CD4-positive, alpha-beta T cell treated with Interleukin-4 for 1 hour (primary cell): ENCODE results near the gene C19orf38.
"Not testable (repeated sequence)": the region's sequence is repeated elsewhere in the genome, so short reads cannot be mapped to it uniquely, and the experiment has no call there.

ENCODE experiments used
- DNase-seq, 2 donors: peaks; one replicate each; pipeline ENCODE4 v3.0.0-alpha.2; 2020 to 2022

The C19orf38 gene

DNA sequence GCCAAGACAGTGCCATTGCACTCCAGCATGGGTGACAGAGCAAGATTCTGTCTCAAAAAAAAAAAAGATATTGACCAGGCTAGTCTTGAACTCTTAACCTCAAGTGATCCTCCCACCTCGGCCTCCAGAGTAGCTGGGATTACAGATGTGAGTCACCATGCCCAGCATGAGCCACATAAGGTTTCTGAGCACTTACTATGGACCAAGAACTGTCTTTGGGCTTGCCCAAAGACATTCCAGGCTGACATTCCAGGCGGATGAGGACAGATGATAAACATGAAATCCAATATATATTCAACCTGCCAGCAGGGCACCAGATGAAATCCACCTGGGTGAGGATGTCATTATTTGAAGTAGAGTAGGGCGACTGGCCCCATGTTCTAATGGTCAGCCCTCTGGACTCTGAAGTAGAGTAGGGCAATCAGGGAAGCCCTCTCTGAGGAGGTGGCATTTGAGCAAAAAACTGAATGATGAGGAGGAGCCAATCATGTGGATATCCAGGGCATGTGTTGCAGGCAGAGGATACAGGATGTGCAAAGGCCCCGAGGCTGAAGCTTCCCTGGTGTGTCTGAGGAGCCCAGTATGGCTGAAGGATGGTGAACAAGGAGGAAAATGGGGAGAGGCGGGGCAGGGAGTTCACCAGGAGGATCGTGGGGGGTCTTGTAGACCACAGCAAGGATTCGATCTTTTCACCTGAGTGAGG is 4.0 kb downstream of the C19orf38 start:
- DNase-seq, result no peak

DNA sequence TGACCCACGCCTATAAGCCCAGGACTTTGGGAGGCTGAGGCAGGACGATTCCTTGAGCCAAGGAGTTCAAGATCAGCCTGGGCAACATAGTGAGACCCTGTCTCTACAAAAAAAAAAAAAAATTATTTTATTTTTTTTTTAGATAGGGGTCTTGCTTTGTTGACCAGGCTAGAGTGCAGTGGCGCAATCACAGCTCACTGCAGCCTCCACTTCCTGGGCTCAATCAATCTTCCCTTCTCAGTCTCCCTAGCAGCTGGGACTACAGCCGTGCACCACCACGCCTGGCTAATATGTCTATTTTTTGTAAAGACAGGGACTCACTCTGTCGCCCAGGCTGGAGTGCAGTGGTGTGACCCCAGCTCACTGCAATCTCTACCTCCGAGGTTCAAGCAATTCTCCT is 4.7 kb downstream of the C19orf38 start:
- no peak for DNase-seq

DNA sequence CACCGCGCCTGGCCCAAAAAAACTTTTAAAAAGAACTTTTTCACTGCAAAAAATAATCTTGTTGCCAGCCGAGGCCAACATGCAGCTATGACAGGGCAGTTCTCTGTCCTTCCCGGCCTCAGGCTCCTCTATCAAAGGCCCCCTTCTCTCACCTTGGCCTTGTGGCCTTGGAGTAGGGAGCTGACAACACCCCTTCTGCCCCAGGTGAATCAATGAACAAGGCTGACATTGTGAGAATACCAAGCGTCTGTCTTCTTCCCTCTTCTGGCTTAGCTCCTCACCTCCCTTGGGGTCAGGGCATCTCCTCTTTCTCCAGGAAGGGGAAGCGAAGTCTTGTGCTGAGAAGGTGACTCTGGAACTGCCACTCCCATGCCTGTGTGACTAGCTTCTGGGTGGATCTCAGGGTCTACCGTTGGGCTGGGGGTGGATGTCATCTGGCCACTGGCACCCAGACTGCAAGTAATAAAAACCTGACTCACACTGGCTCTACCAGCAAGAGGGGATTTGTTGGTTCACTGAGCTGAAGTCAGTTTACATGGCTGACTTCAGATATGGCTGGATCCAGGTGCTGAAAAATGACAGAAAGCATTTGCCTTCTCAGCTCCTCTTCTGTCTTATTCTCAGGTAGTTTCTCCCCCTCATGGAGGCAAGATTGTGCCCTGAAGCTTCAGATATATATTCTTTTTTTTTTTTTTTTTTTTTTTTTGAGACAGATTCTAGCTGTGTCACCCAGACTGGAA is 6.3 kb downstream of the C19orf38 start:
- no peak for DNase-seq

DNA sequence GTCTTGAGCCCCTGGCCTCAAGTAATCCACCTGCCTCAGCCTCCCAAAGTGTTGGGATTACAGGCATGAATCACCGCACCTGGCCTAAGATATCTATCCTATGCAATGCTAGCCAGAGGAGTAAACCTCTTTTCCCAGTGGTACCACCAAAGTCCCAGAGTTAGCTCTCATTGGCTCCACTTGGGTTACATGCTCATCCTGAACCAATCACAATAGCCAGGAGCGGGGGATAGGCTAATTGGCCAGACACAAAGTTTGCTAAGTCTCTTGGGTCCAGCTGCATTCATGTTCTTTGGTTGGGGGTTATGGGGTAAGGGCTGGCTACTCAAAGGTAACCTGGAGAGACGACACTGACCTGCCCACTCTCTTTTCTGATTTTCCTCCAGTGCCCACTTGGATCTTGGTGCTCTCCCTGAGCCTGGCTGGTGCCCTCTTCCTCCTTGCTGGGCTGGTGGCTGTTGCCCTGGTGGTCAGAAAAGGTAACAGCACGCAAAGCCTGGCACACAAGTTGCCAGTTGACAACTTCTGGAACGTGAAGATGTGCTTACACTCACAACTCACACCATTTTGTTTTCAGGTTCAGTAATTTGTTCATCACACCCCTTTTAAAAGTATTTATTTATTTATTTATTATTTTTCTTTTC is 7.8 kb downstream of the C19orf38 start:
- DNase-seq, result peak; percentile 28 to 38

DNA sequence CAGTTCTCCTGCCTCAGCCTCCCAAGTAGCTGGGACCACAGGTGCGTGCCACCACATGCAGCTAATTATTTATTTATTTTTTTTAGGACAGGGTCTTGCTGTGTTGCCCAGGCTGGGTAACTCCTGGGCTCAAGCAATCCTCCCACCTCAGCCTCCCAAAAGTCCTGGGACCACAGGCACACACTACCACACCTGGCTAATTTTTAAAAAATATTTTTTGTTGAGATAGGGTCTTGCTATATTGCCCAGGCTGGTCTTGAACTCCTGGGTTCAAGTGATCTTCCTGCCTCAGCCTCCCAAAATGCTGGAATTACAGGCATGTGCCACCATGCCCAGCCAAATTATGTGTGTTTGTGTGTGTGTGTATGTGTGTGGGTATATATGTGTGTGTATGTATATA is 8.7 kb downstream of the C19orf38 start:
- DNase-seq, result not testable (repeated sequence)

DNA sequence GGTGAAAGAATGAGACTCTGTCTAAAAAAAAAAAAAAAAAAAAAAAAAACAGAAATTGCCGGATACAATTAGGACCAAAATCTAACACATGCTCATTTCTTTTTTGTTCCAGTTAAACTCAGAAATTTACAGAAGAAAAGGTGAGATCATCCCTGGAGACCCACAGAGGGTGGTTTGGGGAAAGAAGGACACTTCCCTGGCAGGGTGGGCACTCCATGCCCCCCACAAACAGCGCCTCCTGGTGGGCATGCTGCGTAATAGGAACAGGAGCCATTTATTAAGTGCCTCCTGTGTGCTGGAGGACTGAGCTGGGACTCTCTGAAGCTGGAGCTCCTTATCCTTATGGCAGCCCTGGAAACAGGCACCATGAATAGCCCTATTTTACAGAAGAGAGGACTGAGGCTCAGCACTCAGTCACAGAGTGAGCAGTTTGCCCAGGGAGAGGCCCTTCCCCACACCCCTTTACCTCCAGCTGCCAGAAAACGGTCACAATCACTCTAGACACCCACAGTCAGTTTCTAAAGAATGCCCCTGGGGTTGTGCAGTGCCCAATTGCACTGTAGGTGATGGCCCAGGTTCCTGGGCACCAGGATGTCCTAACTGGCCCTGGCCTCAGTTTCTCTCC is 10.1 kb downstream of the C19orf38 start:
- DNase-seq, result peak in 1 of 2 donors; percentile 33

DNA sequence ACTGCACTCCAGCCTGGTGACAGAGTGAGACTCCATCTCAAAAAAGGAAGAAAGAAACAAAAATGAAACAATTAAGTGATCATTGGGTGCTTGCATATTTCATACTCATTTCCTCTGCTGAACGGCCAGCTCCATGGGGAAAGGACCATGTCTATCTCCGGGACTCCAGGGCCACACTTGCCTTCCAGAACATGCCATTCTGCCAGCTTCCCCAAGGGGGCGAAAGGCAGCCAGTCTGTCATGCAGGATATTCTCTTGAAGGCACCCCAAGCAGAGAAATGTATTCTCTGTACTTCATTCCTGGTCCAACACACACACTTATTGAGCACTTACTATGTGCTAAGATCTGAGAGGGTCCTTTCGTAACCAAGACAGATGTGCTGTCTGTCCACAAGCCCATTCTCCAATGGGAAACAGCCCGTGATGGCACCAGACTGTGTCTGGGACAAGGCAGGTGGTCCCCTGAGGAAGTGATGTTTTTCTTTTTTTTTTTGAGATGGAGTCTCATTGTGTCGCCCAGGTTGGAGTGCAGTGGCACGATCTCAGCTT is 13.0 kb downstream of the C19orf38 start:
- peak; percentile 41 to 51 for DNase-seq

DNA sequence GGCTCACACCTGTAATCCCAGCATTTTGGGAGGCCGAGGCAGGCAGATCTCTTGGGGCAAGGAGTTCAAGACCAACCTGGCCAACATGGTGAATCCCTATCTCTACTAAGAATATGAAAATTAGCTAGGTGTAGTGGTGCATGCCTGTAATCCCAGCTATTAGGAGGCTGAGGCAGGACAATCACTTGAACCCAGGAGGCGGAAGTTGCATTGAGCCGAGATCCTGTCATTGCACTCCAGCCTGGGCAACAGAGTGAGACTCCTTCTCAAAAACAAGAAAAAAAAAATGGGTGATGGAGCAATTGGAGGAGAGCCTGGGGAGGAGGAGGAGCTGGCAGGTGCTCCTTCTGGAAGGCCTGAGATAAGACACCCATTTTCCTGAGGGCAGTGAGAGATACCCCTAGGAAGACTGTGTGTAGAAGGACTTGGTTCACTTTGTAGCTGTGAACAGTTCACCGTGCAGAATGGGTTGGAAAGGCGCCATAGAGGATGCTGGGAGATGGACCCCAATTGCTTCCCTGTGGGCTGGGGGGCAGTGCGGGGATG is 14.4 kb downstream of the C19orf38 start:
- DNase-seq, result no peak

DNA sequence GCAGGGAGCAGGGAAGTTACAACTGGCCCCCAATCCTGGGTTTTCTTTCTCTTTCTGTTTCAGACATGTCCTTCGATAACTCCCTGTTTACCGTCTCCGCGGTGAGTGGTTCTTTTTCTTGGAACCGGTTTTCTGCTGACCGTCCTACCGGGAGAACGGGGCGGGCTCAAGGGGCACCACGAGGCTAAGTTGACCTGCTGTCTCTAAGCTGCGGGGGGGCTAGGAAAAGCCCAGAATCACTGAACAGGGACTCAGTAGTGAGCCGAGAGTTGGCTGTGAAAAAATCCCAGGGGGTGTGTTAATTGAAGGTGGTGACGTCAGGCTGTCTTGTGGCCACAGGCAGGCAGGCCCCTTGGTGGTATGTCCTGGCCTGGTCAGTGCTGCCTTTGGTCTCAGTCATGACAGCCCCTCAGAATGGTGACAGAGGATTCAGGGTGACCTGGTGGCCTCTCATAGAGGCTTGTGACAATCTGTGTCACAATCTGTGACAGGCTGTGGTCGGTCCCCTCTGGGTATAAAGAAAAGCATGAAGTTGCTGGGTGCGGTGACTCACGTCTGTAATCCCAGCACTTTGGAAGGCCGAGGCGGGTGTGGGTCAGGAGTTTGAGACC is 15.0 kb downstream of the C19orf38 start:
- no peak for DNase-seq

DNA sequence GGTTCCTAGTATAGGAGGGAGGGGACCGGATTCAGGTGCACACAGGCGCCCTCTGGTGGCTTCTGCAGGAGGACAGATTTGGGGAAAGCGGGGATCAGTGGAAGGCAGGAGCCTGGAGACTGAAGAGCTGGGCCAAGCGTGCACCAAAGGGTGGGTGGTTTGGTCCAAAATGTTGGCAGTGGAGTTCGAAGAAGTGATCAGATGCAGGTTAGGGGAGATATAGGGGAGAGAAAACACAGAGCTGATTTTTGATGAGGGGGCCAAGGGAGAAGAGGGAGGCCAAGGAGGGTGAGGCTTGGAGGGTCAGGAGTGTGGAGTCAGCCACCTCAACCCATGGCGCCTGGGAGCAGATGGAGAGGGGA is 16.3 kb downstream of the C19orf38 start:
- DNase-seq, result peak; percentile 80 to 81

DNA sequence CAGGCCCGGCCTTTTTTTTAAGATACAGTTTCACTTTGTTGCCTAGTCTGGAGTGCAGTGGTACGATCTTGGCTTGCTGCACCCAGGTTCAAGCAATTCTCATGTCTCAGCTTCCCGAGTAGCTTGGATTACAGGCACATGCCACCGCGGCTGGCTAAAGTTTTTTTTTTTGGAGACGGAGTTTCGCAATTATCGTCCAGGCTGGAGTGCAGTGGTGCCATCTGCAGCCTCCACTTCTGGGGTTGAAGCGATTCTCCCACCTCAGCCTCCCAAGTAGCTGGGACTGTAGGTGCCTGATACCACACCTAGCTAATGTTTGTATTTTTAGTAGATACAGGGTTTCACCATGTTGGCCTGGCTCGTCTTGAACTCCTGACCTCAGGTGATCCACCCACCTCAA is 18.3 kb downstream of the C19orf38 start:
- no peak for DNase-seq

DNA sequence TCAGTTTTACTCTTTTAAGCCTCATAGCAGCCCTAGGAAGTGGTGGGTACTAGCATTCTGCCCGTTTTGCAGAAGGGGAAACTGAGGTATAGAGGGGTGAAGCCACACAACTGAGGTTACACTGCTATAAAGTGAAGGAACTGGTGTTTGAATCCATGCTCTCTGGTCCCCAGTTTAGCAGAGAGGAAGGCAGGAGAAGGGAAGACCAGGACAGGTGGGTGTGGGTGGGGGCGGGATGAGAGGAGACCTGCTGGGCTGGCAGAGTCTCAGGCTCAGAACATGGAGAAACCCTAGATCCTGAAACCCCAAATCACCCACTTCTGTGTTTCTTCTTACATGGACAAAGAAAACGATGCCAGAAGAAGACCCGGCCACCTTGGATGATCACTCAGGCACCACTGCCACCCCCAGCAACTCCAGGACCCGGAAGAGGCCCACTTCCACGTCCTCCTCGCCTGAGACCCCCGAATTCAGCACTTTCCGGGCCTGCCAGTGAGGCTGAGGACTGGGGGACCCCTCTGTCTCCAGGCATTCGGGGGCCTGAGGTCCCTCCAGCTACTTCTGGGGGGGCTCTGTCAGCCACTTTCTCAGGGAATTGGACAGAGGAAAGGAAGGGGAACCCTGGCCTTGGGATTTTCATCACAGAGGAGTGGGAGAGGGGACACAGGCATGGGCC is 20.8 kb downstream of the C19orf38 start:
- DNase-seq, result no peak

DNA sequence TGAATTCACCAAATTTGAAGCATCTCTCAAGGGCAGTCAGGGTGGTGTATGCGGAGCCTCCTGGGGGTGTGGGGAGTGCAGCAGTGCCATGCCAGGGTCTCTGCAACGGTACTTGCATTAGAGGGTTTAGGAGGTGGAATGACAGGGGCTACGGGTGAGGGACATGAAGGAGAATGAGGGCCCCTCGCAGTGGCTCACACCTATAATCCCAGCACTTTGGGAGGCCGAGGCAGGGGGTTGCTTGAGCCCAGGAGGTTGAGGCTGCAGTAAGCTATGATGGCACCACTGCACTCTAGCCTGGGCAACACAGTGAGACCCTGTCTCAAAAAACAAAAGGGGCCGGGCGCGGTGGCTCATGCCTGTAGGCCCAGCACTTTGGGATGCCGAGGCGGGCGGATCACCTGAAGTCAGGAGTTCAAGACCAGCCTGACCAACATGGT is 21.7 kb downstream of the C19orf38 start:
- not testable (repeated sequence) for DNase-seq

DNA sequence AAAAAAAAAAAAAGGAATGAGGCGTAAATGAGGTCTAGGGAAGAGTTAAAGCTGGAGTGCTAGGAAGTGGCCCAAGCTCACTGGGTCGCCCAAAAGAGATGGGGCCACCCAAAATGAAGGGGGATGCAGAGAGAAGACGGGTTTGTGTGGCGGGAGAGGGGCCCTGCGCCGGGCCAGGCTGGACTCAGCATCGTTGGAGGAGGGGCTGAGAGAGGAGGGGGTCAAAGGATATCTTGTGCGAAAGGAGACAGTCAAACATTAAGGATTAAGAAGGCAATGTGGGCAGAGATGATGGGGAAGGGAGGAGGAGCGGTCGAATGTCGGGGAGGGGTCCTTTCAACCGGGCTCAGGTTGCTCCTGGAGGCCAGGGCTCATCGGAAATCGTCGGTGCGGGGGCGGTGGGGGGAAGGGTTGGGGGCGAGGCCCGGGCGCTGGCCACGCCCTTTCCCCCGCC is 22.3 kb downstream of the C19orf38 start:
- no peak for DNase-seq

DNA sequence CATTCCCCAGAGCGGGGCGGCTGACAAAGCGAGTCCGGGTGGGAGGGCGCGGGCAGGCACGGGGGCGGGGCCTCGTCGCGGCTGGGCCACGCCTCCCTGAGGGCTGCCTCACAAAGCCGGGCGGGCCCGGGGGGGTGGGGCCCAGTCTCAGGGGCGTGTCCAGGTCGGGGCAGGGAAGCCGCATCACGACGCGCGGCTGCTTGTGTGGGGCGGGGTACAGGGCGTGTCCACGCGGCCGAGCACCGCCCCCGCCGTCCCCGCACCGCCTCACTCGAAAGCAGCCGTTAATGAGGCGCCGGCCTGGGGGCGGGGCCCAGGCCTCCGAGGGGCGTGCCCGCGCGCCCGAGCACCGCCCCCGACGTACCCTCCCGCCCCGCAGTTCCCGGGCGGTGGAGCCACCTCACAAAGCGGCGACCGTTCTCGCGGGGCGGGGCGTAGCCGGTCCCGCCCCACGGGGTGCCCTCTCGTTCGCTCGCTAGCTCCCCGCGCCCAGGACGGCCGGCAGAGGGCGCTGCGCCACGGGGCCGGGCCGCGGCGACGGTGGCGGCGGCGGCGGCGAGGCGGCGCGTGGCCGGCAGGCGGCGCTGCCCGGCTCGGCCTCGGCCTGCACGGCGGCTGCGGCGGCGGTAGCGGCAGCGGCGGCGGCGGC is 22.9 kb downstream of the C19orf38 start, which contains the start of gene CARM1:
TSS of gene CARM1 (plus strand) at position 599 of the 649 bp plus-strand sequence. CDS start 150 bp downstream, outside the sequence.
- DNase-seq, result peak; percentile 98 to 99

DNA sequence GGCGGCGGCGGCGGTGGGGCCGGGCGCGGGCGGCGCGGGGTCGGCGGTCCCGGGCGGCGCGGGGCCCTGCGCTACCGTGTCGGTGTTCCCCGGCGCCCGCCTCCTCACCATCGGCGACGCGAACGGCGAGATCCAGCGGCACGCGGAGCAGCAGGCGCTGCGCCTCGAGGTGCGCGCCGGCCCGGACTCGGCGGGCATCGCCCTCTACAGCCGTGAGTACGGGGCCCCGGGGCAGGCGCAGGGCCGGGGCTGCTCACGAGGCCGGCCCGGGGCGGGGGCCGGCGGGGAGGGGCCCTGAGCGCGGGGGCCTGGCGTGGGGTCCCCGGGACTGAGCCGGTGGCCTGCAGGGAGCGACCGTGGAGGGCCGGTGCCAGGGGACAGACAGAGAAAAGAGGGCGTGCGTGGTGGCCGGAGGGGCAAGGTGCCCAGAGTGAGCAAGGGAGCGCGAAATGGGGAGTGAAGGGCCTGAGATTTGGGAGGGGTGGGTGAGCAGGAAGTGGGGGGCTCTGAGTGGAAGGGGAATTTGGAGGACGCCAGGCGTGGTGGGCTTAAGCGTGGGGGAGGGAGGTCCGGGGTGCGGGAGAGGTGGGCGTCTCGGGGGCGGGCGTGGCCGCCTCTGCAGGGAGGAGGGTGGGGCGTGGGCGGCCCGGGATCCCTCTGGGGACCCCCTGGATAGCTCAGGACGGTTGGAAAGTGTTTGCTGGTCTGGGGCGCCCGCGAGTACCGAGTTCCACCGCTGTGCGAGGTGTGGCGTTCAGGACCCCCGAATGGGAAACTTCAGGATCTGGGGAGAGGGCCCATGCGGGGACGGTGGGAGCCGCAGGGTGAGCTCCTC is 23.7 kb downstream of the C19orf38 start:
- peak; percentile 3 to 25 for DNase-seq

DNA sequence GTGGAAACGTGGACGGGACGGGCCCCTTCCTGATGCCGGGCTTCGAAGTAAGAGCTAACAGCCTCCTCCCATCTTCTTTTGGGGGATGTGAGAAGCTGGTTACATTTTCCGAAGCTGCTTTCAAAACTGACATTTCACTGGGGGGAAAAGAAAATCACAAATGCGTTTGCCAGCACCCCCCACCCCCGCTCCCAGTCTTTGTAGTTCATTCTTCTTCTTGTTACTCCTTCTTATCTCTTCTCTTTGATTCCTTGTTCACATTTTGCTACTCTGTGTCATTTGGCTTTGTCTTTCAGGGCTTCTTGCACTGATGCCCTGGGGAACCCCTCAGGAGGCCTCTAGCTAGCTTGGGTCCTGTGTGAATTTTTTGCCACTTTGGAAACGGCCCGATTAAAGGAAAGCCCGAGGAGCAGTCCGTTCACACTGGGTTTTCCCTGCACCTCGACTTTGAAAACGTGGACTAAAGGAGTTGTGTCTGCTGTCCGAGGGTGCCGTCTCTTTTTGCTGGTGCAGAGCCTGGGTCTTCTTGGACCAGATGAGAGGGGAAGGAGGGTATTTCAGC is 24.4 kb downstream of the C19orf38 start:
- DNase-seq, result no peak

DNA sequence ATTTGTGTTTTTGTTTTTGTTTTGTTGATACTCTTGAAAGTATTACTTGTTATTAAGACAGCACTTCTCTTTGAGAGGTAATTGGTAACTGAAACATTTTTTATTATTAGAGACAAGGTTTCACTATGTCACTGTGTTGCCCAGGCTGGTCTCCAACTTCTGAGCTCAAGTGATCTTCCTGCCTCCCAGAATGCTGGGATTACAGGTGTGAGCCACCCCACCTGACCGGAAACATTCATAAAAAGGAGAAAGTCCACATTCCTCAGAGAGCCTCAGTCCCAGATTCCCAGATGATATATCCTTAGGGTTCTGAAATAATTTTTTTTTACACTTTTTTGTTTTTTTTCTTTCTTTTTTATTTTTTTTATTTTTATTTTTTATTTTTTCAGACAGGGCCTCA is 25.8 kb downstream of the C19orf38 start:
- DNase-seq, result no peak

DNA sequence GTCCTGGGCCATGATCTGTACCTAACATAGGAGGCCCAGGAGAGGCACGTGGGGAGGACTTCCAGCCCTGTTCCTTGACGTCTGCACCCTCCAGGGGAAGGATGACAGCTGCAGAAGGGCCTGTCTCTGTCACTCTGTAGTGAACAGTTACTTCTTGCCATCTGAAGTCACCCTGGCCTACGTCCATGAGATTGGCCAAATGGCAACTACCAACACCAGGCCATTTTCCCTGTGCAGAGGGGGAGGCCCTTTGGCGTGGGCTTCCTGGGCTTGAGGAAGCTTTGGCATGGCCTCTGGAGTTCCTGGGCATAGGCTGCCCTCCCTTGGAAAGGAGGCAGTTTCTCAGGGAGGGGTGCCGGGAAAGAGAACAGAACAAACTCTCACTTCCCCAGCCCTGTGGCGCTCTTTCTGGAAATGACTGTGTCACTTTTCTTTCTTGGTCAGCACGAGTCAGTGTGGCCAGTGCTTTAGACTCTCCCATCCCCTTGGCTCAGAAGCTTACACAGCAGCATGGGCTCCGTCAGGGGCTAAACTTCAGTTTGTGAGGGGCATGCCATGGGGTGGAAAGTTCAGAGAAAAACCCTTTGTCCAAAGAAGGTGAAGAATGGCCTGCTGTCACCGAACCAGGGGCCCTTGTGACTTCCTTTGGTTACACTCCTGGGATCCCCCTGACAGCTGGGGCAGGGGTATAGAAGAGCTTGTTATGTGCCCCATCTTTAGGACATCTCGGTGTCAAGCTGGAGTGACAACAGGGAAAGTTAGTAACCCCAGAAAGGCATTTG is 28.4 kb downstream of the C19orf38 start:
- no peak for DNase-seq
